NCI-H1105 treated with DMSO at 0.1 percent for 48 hours (cell line): ENCODE data around the gene OR5L1.

ENCODE experiments used
- DNase-seq: peaks from one replicate; lab custom pipeline; 2025; lab: John Stamatoyannopoulos, UW

OR5L1 gene

DNA sequence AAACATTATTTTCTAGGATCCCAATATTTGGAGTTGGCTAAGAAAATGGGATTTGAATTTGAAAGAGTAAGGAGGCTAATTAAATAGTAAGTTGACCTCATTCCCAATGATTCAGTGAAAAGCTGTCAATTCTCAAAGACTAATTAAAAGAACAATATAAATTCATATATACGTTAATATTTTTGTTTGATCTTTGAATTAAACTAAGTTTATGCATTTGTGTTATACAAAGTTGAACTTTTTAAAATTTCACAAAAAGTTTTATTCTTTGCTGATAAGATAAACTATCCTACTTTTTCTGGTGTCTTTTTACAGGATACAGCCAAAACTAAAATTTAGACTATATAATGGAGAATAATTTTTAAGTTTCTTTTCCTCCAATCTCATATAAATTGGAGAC lies at the start of gene OR5L1:
Gene OR5L1, plus strand, starts transcription at position 301 of the 400 bp plus-strand sequence. CDS start 100 bp downstream, outside the sequence.
- no peak for DNase-seq

DNA sequence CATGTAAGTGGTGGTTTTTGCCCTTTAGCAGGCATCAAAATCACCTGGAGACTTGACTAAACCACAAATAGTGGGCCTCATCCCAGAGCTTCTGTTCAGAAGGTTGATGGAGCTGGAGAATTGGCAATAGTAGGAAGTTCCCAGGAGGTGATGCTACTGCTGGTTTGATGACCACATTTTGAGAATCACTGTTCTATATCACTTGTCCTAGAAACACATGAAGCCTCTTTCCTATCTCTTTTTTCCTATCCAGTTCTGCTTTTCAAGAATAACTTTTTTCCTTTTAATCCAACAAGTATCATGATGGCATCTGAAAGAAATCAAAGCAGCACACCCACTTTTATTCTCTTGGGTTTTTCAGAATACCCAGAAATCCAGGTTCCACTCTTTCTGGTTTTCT lies 38.0 kb upstream of the OR5L1 start, which contains the start of gene OR5D13:
Gene OR5D13, plus strand, starts transcription at position 301 of the 400 bp plus-strand sequence. Its CDS starts 0 bp downstream, at position 301.
- no peak for DNase-seq

DNA sequence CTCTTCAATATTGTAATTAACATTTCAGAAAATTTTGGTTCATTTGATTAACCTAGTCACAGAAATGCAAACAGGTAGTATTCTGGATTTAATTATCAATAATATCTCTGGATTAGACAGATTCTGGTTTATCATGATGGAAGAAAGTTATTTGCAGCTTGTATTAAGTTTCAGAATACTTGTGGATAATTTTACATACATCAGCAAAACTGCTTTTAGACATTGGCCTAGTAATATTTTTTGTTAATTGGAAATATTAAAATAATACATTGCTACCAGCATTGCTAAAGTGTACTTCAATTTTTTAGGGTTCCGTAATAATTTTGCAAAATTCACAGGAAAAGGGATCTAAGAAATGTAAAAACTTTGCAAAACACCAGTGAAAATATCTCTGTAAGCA lies 19.6 kb upstream of the OR5L1 start:
- DNase-seq, result no peak

DNA sequence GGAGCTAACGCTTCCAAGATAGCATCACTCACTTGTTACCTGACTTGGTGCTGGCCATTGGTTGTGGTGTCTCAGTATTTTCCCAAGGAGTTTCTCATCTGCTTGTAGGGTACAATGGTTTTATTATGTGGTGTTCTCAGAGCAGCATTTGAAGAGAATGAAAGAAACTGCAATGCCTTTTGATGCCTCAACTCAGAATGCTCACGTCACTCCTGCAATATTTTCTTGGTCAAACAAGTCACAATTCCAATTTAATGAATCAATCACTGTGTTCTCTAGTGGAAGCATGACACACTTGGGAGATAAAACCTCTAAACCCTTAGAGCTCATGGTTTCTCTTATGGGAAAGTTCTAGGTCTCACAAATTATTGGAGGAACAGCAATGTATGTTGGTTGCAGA lies 17.8 kb upstream of the OR5L1 start:
- DNase-seq, result no peak

DNA sequence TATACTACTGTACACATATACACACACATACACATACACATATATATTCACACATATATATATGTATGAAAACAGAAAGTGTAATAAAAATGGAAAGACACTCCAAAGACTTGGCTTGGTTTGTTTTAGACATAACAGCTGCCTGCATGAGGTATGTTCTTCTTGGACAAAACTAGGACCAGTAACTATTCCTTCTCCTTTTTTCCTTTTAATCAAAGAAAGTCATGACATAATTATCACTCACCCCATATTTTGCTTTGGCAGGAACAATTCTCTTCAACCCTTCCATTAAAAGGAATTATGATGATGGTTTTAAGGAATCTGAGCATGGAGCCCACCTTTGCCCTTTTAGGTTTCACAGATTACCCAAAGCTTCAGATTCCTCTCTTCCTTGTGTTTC lies 15.9 kb upstream of the OR5L1 start, which contains the start of gene OR5D14:
Gene OR5D14, plus strand, starts transcription at position 301 of the 400 bp plus-strand sequence. Its CDS starts 0 bp downstream, at position 301.
- DNase-seq, result no peak

DNA sequence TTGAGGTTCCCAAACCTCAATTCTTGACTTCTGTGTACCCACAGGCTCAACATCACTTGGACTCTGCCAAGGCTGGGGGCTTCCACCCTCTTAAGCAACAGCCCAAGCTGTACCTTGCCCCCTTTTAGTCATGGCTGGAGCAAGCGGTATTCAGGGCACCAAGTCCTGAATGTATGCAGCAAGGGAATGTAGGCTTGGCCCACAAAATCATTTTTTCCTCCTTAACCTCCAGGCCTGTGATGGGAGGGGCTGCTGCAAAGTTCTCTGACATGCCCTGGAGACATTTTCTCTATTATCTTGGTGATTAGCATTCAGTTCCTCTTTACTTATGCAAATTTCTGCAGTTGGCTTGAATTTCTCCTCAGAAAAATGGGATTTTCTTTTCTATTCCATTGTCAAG lies 4.9 kb upstream of the OR5L1 start:
- DNase-seq, result no peak

DNA sequence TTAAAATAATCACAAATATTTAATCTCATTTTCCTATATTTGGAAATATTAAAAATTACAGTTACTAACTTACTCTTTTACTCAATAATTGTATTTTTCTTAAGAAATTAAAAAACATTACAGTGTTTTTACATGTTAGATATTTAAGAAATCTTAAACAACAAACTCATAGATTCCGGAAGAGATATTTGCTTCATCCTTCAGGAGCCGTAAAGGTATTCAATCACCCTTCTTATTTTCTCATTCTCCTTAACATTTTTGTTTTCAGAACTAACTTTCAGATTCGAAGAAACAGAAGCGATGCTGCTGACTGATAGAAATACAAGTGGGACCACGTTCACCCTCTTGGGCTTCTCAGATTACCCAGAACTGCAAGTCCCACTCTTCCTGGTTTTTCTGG lies 8.2 kb downstream of the OR5L1 start, which contains the start of gene OR5D18:
Gene OR5D18, plus strand, starts transcription at position 301 of the 400 bp plus-strand sequence. Its CDS starts 0 bp downstream, at position 301.
- no peak for DNase-seq

DNA sequence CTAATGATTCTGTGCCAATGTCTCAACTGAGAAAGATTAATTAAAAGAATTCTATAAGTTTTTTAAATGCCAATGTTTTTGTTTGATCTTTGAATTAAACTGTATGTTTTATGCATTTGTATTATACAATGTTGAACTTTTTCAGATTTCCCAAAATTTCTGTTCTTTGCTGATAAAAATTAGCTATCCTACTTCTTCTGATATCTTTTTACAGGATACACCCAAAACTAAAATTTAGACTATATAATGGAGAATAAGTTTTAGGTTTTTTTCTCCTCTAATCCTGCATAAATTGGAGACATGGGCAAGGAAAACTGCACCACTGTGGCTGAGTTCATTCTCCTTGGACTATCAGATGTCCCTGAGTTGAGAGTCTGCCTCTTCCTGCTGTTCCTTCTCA lies 15.8 kb downstream of the OR5L1 start, which contains the start of gene OR5L2:
Gene OR5L2, plus strand, starts transcription at position 301 of the 400 bp plus-strand sequence. Its CDS starts 0 bp downstream, at position 301.
- no peak for DNase-seq

DNA sequence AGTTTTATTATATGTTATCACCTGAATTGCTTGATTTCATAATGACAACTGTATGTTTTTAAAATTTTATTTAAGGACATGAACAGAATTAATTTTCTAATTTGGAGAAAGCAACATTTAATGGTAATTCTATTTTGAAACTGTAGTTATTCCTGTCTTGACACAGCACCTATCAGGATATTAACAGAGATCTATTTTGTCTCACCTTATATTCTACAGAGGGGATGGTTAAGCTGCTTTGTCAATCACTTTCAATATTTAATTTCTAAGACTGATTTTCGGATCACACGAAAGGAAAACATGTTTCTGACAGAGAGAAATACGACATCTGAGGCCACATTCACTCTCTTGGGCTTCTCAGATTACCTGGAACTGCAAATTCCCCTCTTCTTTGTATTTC lies 27.3 kb downstream of the OR5L1 start, which contains the start of gene OR5D16:
Gene OR5D16, plus strand, starts transcription at position 301 of the 400 bp plus-strand sequence. Its CDS starts 0 bp downstream, at position 301.
- no peak for DNase-seq

DNA sequence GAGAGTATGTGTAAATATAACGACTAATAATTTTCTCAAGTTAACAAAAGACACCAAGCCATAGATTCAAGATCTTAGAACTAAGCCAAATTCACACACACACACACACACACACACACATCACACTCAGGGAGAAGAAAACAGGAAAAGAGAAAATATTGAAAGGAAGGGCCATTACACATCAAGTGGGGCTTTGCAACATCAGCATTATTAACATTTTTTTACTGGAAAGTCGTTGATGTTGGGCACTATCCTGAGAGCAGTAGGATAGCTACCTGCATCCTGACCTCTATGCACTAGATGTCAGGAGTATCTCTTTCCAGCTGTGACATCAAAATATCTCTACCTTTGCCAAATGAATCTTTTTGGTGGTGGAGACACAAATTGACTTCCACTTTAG lies 36.3 kb downstream of the OR5L1 start:
- DNase-seq, result no peak

DNA sequence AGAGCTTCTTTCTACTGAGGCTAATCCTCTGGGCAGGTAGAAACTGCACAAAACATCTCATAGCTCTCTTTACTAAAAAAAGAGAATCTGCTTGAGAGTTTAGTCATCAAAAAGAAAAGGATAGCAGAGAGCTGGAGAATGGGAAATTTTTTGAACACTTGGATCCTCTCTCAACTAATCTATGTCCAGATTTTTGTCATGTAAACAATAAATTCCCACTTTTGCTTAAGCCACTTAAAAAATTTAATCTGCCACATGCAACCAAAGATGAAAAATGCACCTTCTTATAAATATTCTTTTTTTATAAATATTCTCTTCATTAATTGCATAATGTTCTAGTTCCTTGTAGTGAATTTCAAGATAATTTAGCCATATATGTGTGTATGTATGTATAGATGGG lies 37.9 kb downstream of the OR5L1 start:
- no peak for DNase-seq

DNA sequence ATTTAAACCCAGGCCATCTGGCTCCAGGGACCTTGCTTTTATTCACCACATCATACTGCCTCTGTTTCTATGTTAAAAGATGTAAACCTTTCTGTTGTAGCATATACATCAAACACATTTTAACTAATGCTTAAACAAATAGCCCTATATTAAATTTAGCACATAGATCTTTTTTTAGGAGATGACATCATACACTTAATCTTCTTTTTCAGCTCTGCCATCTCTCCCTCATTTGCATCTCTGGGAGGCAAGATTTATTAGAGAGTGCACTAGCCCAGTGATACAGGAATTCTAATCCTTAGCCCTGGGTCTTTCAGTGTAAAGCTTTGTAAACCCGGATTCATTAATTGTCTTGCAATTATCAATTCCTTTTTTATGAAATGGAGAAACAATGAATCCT lies 41.0 kb downstream of the OR5L1 start:
- DNase-seq, result no peak

DNA sequence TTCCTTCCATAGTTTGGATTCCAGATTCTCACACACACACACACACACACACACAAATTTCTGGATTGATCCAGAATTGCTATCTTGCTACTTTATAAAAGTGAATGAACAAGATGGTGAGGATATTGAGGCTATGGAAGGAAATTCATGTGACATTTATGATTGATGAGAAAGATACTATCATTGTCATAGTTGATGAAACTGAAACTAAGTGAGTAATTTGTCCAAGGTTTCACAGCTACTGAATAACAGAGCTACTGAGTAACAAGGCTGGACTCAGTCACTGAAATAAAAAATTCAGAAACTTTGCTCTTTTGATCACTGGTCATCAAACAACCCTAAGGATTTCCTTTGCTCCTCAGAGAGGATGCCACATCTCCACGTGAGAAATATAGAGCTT lies 43.5 kb downstream of the OR5L1 start:
- no peak for DNase-seq
